22Rv1 (cell line): ENCODE measurements around the gene C1orf52.

Experiments used
- ZFX ChIP-seq: fragments of 450-650 bp; IDR thresholded peaks from 2 replicates; pipeline ENCODE4 v1.6.1; 2017; ENCODE audit warnings: antibody characterized with exemption, borderline replicate concordance
- TF ChIP-seq, protein P1 (sequence below): fragments of 450-650 bp; IDR thresholded peaks from 2 replicates; pipeline ENCODE4 v1.5.1; 2017; ENCODE audit warnings: mild to moderate bottlenecking

DNA sequence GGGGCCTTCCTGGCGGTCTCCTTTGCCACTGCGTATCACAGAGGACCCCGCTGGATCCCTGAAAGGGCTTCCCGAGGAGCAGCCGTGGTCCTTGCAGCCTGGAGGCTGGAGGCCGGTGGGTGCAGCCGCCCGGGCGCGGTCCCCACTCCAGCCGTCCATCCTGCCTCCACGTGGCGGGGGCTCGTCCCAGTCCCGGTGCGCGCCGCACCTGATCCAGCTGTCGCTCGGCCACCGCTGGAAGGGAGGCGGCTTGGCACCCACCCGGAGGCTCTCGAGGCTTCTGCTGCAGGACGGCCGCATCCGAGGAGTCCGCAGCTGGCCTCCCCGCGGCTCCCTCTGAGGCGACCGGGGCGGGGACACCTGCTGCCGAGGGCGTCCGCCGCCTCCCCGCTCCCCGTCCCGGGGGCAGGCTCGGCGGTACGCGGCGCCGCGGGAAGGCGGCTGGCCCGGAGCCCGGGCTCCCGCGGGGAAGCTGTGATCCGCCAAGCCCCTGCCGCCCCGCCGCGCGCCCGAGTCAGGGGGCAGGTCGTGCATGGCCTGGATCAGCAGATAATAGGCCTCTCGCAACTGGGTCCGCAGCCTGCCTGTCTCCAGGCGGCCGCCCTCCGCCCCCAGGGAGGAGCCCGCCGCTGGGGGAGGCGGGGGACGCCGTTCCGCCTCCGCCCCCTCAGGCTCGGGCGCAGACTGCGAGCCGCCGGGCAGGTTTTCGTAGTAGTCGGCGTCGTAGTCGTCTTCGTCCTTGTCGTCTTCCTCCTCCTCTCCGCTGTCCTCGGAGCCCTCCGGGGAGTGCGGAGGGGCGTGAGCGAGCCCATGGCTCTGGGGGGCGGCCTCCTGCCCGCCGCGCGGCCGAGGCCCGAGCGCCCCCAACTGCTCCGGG, 58.8 kb downstream of the C1orf52 start, which contains the start of gene SYDE2:
- TF ChIP-seq, protein P1, sequence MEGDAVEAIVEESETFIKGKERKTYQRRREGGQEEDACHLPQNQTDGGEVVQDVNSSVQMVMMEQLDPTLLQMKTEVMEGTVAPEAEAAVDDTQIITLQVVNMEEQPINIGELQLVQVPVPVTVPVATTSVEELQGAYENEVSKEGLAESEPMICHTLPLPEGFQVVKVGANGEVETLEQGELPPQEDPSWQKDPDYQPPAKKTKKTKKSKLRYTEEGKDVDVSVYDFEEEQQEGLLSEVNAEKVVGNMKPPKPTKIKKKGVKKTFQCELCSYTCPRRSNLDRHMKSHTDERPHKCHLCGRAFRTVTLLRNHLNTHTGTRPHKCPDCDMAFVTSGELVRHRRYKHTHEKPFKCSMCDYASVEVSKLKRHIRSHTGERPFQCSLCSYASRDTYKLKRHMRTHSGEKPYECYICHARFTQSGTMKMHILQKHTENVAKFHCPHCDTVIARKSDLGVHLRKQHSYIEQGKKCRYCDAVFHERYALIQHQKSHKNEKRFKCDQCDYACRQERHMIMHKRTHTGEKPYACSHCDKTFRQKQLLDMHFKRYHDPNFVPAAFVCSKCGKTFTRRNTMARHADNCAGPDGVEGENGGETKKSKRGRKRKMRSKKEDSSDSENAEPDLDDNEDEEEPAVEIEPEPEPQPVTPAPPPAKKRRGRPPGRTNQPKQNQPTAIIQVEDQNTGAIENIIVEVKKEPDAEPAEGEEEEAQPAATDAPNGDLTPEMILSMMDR = no peak
- TF ChIP-seq ZFX = no peak
